A549 (cell line): ENCODE measurements around the gene XKR7. TPM values are rescaled to one million over a fixed set of nuclear protein-coding genes. Genes with fewer than 3 reads are reported as not detected.

ENCODE experiments used
- ATAC-seq, 2 experiments: fragments of 200-7000 bp in 1 of 2; fragments of >200 bp in 1 of 2; cut with Nextera tagmentation in 1 of 2; cut with Tn5 transposase in 1 of 2; 3 replicates each; pipeline versions ENCODE4 v1.8.0 to v1.9.1; 2018 to 2020; ENCODE audit warnings: mild to moderate bottlenecking in 1 of 2, moderate library complexity in 1 of 2
- CTCF ChIA-PET: fragments of 300-600 bp; sonication (Branson Sonifier 250); formaldehyde crosslinking; extraction: SDS; loops from one replicate; lab custom pipeline; 2021; ENCODE audit warnings: antibody characterized with exemption, inconsistent platforms; lab: Yijun Ruan, JAX
- POLR2A ChIA-PET: fragments of 350-600 bp; formaldehyde crosslinking; extraction: SDS; loops from one replicate; lab custom pipeline; 2021; ENCODE audit warnings: antibody characterized with exemption, inconsistent platforms; lab: Yijun Ruan, JAX
- DNase-seq, 2 experiments: peaks; one replicate each; pipeline versions ENCODE4 v3.0.0 to v3.0.0-alpha.2; 2011 to 2016; ENCODE audit warnings: low read depth in 1 of 2, low spot score in 1 of 2
- FAIRE-seq: peaks from 2 replicates; lab custom pipeline; 2011; peaks lifted over from hg19 to GRCh38; lab: Jason Lieb, UNC
- H3K27ac ChIP-seq, 2 experiments: fragments of >200 bp; sonication (Bioruptor Twin); formaldehyde crosslinking; 3 replicates each; pipeline ENCODE4 v1.5.1; 2016 to 2017
- H3K4me1 ChIP-seq: fragments of >200 bp; sonication (Bioruptor Twin); formaldehyde crosslinking; 3 replicates; pipeline ENCODE4 v1.6.1; 2016
- H3K4me2 ChIP-seq: fragments of >200 bp; sonication (Bioruptor Twin); formaldehyde crosslinking; 3 replicates; pipeline ENCODE4 v1.6.1; 2016
- H3K4me3 ChIP-seq: fragments of >200 bp; sonication (Bioruptor Twin); formaldehyde crosslinking; 3 replicates; pipeline ENCODE4 v1.5.1; 2016
- H3K9me3 ChIP-seq: fragments of >200 bp; sonication (Bioruptor Twin); formaldehyde crosslinking; 3 replicates; pipeline ENCODE4 v1.6.1; 2016
- BCL3 ChIP-seq: fragments of >200 bp; sonication (Bioruptor Twin); formaldehyde crosslinking; IDR thresholded peaks from 3 replicates; pipeline ENCODE4 v1.6.1; 2016
- CHD2 ChIP-seq: fragments of 150-350 bp; IDR thresholded peaks from 2 replicates; pipeline ENCODE4 v1.6.1; 2014; ENCODE audit warnings: low read length; ENCODE audit not compliant: partially characterized antibody
- EHF ChIP-seq: fragments of 250-450 bp; sonication (Bioruptor Pico); IDR thresholded peaks from 2 replicates; pipeline ENCODE4 v1.5.0; 2020; ENCODE audit warnings: mild to moderate bottlenecking
- ELK1 ChIP-seq: fragments of 150-350 bp; IDR thresholded peaks from 2 replicates; pipeline ENCODE4 v1.6.1; 2014; ENCODE audit warnings: low read depth, mild to moderate bottlenecking, low read length
- ESRRA ChIP-seq: fragments of 150-350 bp; IDR thresholded peaks from 2 replicates; pipeline ENCODE4 v1.6.1; 2014; ENCODE audit warnings: mild to moderate bottlenecking, low read length, borderline replicate concordance
- HDAC2 ChIP-seq: fragments of 200-600 bp; sonication (generic); IDR thresholded peaks from 2 replicates; pipeline ENCODE4 v1.6.1; 2016
- HES2 ChIP-seq: fragments of >200 bp; sonication (Bioruptor Twin); formaldehyde crosslinking; IDR thresholded peaks from 2 replicates; pipeline ENCODE4 v1.6.1; 2016
- HMGXB4 ChIP-seq: fragments of 250-450 bp; sonication (Bioruptor Pico); IDR thresholded peaks from 2 replicates; pipeline ENCODE4 v1.5.0; 2021; ENCODE audit warnings: mild to moderate bottlenecking, moderate library complexity, borderline replicate concordance
- HOXA7 ChIP-seq: fragments of 250-450 bp; sonication (Bioruptor Pico); IDR thresholded peaks from 2 replicates; pipeline ENCODE4 v1.5.0; 2020; ENCODE audit warnings: mild to moderate bottlenecking, moderate library complexity
- JUN ChIP-seq, 2 experiments: fragments of >200 bp; sonication (Bioruptor Twin); formaldehyde crosslinking; IDR thresholded peaks; 2 replicates in 1 of 2; 3 replicates in 1 of 2; pipeline ENCODE4 v1.6.1; 2016 to 2017
- MAZ ChIP-seq: fragments of 150-350 bp; IDR thresholded peaks from 2 replicates; pipeline ENCODE4 v1.6.1; 2014; ENCODE audit warnings: antibody characterized with exemption, low read depth, low read length, borderline replicate concordance
- PHF8 ChIP-seq: fragments of 200-600 bp; sonication (generic); IDR thresholded peaks from 2 replicates; pipeline ENCODE4 v1.6.1; 2016; ENCODE audit warnings: low read depth, mild to moderate bottlenecking, antibody characterized with exemption, moderate library complexity, borderline replicate concordance
- POLR2A ChIP-seq: IDR thresholded peaks from 2 replicates; pipeline ENCODE4 v1.6.1; 2012; ENCODE audit warnings: mild to moderate bottlenecking, low read length
- POLR2AphosphoS2 ChIP-seq: conservative IDR thresholded peaks from 2 replicates; pipeline ENCODE4 v1.6.1; 2012; ENCODE audit warnings: low read length, improper control_type of control experiment, inconsistent platforms
- RNF2 ChIP-seq: fragments of 200-600 bp; sonication (generic); IDR thresholded peaks from 2 replicates; pipeline ENCODE4 v1.6.1; 2016; ENCODE audit warnings: low read depth, mild to moderate bottlenecking, antibody characterized with exemption, moderate library complexity, borderline replicate concordance
- WGBS: methylation state at CpG from one replicate; pipeline ENCODE4 v1.1.6; 2017; ENCODE audit errors: missing lambda C conversion rate; 5-methylcytosine and 5-hydroxymethylcytosine counted together
- polyA minus RNA-seq: library from RNA; depleted of rRNA, polyadenylated mRNA; stranded (reverse); fragments of >200 nt; gene quantifications from 2 replicates; pipeline ENCODE4 v1.2.3, GENCODE V29; 2011; rRNA and poly(A)+ RNA removed
- polyA plus RNA-seq, 4 experiments: library from polyadenylated mRNA; depleted of rRNA in 3 of 4; stranded (reverse); fragments of >200 nt; fragmentation: RNase III in 1 of 4; extraction: RNeasy Plus Mini Kit Qiagen cat#74134 plus additional on column Dnase treatment in 1 of 4; gene quantifications; 2 replicates in 3 of 4; 3 replicates in 1 of 4; pipeline ENCODE4 v1.2.3, GENCODE V29; 2011 to 2017
- TF ChIP-seq, protein P1 (sequence below): fragments of >200 bp; sonication (Bioruptor Twin); formaldehyde crosslinking; IDR thresholded peaks from 3 replicates; pipeline ENCODE4 v1.5.1; 2016
- TF ChIP-seq, protein P2 (sequence below): IDR thresholded peaks from 2 replicates; pipeline ENCODE4 v1.6.1; 2012

XKR7 gene, protein sequence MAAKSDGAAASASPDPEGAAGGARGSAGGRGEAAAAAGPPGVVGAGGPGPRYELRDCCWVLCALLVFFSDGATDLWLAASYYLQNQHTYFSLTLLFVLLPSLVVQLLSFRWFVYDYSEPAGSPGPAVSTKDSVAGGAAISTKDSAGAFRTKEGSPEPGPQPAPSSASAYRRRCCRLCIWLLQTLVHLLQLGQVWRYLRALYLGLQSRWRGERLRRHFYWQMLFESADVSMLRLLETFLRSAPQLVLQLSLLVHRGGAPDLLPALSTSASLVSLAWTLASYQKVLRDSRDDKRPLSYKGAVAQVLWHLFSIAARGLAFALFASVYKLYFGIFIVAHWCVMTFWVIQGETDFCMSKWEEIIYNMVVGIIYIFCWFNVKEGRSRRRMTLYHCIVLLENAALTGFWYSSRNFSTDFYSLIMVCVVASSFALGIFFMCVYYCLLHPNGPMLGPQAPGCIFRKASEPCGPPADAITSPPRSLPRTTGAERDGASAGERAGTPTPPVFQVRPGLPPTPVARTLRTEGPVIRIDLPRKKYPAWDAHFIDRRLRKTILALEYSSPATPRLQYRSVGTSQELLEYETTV
- polyA plus RNA-seq (2011; rRNA removed): not detected in 2 replicates
- not detected in 2 replicates for polyA plus RNA-seq (2012; cell fraction: cytosol; rRNA removed)
- polyA plus RNA-seq (2012; cell fraction: nucleus; rRNA removed): not detected in 2 replicates
- 0.01 TPM in 1 of 3 replicates, not detected in the others for polyA plus RNA-seq (2017; fragmentation: RNase III; extraction: RNeasy Plus Mini Kit Qiagen cat#74134 plus additional on column Dnase treatment)
- not detected in 2 replicates for polyA minus RNA-seq

DNA sequence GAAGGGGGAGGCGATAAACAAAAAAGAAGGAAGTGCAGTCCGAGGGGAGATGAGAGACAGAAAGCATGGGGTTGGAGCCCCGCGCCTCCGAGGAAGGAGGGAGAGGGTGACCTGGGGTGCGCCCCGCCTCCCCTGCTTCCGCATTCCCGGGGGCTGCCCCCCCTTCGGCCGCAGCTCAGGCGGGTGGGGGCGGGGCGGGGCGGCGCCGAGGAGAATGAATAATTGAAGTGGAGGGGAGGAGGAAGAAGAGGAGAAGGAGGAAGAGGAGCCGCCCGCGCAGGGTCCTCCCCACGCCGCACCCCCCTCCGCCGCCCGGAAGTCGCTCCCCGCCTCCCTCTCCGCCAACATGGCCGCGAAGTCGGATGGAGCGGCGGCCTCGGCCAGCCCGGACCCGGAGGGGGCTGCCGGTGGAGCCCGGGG, at the start of gene XKR7:
Gene XKR7 (plus strand): TSS at position 322 of the 420 bp plus-strand sequence. CDS start 25 bp downstream, at position 347.
- 19% methylated on average over 21 of the region's 38 CpGs for WGBS
- Histone ChIP-seq H3K4me2 (peak within 1 kb of the TSS; percentile 47; the same call in 2 of the 3 replicates), H3K4me3 (no peak within 1 kb of the TSS; the same call in 2 of the 3 replicates), H3K4me1 (peaks cover 6% of the 10 kb centered on the region; the same call in 2 of the 3 replicates), H3K9me3 (no peaks in the 10 kb centered on the region), H3K27ac (no peak within 1 kb of the TSS)
- no peak for TF ChIP-seq POLR2AphosphoS2
- TF ChIP-seq BCL3: no peak
- TF ChIP-seq EHF (CRISPR knock-in tag): no peak
- no peak for TF ChIP-seq POLR2A
- no peak for TF ChIP-seq RNF2
- TF ChIP-seq ESRRA: no peak
- no peak for TF ChIP-seq MAZ
- TF ChIP-seq HDAC2: no peak
- no peak for TF ChIP-seq ELK1
- TF ChIP-seq JUN (IDR thresholded peaks at IDR 0.05): no peak
- TF ChIP-seq HES2: no peak
- TF ChIP-seq HOXA7 (CRISPR knock-in tag): no peak
- TF ChIP-seq, protein P1, sequence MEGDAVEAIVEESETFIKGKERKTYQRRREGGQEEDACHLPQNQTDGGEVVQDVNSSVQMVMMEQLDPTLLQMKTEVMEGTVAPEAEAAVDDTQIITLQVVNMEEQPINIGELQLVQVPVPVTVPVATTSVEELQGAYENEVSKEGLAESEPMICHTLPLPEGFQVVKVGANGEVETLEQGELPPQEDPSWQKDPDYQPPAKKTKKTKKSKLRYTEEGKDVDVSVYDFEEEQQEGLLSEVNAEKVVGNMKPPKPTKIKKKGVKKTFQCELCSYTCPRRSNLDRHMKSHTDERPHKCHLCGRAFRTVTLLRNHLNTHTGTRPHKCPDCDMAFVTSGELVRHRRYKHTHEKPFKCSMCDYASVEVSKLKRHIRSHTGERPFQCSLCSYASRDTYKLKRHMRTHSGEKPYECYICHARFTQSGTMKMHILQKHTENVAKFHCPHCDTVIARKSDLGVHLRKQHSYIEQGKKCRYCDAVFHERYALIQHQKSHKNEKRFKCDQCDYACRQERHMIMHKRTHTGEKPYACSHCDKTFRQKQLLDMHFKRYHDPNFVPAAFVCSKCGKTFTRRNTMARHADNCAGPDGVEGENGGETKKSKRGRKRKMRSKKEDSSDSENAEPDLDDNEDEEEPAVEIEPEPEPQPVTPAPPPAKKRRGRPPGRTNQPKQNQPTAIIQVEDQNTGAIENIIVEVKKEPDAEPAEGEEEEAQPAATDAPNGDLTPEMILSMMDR: no peak
- no peak for TF ChIP-seq HMGXB4 (CRISPR knock-in tag)
- DNase-seq: no peak
- no peak for ATAC-seq
- ChIA-PET POLR2A (no interaction called here), CTCF (interaction anchor here (1.3 to 5.1 kb wide), 4 partner anchors 9 to 121 kb away, joined by 3 to 35 read pairs (median 10); partner anchors contain the start of gene PDRG1)
- no peak for FAIRE-seq

- Histone ChIP-seq H3K9me3 (no peaks in the 10 kb centered on the region), H3K27ac (no peak overlapping the region), H3K4me1 (no peaks in the 10 kb centered on the region), H3K4me2 (no peak overlapping the region), H3K4me3 (no peak overlapping the region)
- WGBS: 37% methylated on average over 7 of the region's 7 CpGs
- peak in 1 of 2 experiments; percentile 18; a peak in 1 of 6 replicates for ATAC-seq
- FAIRE-seq: no peak
- CTCF ChIA-PET: interaction anchor here (0.6 to 1.5 kb wide), 7 partner anchors 17 to 117 kb away, joined by 3 to 5 read pairs (median 3); partner anchors contain the start of gene PDRG1
- TF ChIP-seq, protein P2, sequence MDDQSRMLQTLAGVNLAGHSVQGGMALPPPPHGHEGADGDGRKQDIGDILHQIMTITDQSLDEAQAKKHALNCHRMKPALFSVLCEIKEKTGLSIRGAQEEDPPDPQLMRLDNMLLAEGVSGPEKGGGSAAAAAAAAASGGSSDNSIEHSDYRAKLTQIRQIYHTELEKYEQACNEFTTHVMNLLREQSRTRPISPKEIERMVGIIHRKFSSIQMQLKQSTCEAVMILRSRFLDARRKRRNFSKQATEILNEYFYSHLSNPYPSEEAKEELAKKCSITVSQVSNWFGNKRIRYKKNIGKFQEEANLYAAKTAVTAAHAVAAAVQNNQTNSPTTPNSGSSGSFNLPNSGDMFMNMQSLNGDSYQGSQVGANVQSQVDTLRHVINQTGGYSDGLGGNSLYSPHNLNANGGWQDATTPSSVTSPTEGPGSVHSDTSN: no peak
- TF ChIP-seq PHF8 (no peak), CHD2 (no peak), HMGXB4 (CRISPR knock-in tag) (no peak)
- TF ChIP-seq, all 56 proteins: peak for 0
- no peak for DNase-seq
- POLR2A ChIA-PET: no interaction called here
These were observed 49.4 kb upstream of the XKR7 start for GRCh38 chr20:31918466-31919105.
